ENCODE measurements around the gene CHI3L2. TPM values are rescaled to one million over a fixed set of nuclear protein-coding genes. Genes with fewer than 3 reads are reported as not detected.

CHI3L2 gene
- total and polyA plus RNA-seq, 12 donors, result 0.33 to 9.1 (median 2.7) TPM; not detected in 1

GRCh38 chr1:111275780-111276433, 48.4 kb downstream of the CHI3L2 start:
- Histone ChIP-seq H3K9me3 (replicated peaks in 1 of 3) (no peaks in the 10 kb centered on the region), H3K27me3 (peaks cover 15% of the 10 kb centered on the region), H3K4me1 (replicated peaks in 1 of 2) (no peaks in the 10 kb centered on the region), H3K27ac (no peak overlapping the region), H3K36me3 (replicated peaks in 1 of 2) (no peaks in the 10 kb centered on the region), H3K4me3 (no peak overlapping the region)
- TF ChIP-seq CTCF (IDR thresholded peaks at IDR 0.05) (no peak), POLR2A (IDR thresholded peaks at IDR 0.05) (no peak)
- intact Hi-C loops (cut with DNase I), result no loop called here
- DNase-seq, result no peak

GRCh38 chr1:111279144-111279543, 51.6 kb downstream of the CHI3L2 start:
- DNase-seq, result no peak
- Histone ChIP-seq H3K9me3 (replicated peaks in 1 of 3) (no peaks in the 10 kb centered on the region), H3K27me3 (no peaks in the 10 kb centered on the region), H3K27ac (no peak overlapping the region), H3K4me1 (replicated peaks in 1 of 2) (no peaks in the 10 kb centered on the region), H3K4me3 (no peak overlapping the region), H3K36me3 (replicated peaks in 1 of 2) (no peaks in the 10 kb centered on the region)
- intact Hi-C loops (cut with DNase I), result no loop called here
- TF ChIP-seq CTCF (IDR thresholded peaks at IDR 0.05) (no peak), POLR2A (IDR thresholded peaks at IDR 0.05) (no peak)
- WGBS, 4 donors, result 71 to 84% (median 79%) methylated on average over 4 of the region's 4 CpGs

GRCh38 chr1:111280267-111280666, 52.8 kb downstream of the CHI3L2 start:
- Histone ChIP-seq H3K36me3 (replicated peaks in 1 of 2) (no peaks in the 10 kb centered on the region), H3K27me3 (no peaks in the 10 kb centered on the region), H3K4me3 (no peak overlapping the region), H3K27ac (no peak overlapping the region), H3K9me3 (replicated peaks in 1 of 3) (no peaks in the 10 kb centered on the region), H3K4me1 (replicated peaks in 1 of 2) (no peaks in the 10 kb centered on the region)
- DNase-seq, result no peak
- TF ChIP-seq POLR2A (IDR thresholded peaks at IDR 0.05) (no peak), CTCF (IDR thresholded peaks at IDR 0.05) (no peak)
- intact Hi-C loops (cut with DNase I), result no loop called here

GRCh38 chr1:111281411-111281810, 53.9 kb downstream of the CHI3L2 start:
- WGBS, 4 donors, result 63 to 78% (median 76%) methylated on average over 4 to 5 of the region's 5 CpGs
- Histone ChIP-seq H3K36me3 (replicated peaks in 1 of 2) (no peaks in the 10 kb centered on the region), H3K4me1 (replicated peaks in 1 of 2) (no peaks in the 10 kb centered on the region), H3K4me3 (no peak overlapping the region), H3K9me3 (replicated peaks in 1 of 3) (no peaks in the 10 kb centered on the region), H3K27ac (no peak overlapping the region), H3K27me3 (no peaks in the 10 kb centered on the region)
- DNase-seq, result no peak
- intact Hi-C loops (cut with DNase I), result no loop called here
- TF ChIP-seq POLR2A (IDR thresholded peaks at IDR 0.05) (no peak), CTCF (IDR thresholded peaks at IDR 0.05) (no peak)

All from adrenal gland (tissue), 12 donors.